Adipocyte (in vitro differentiated cells): ENCODE results near the gene AGAP3.

Experiments
- DNase-seq: peaks from one replicate; pipeline ENCODE4 v3.0.0-alpha.2; 2015; ENCODE audit warnings: low read depth
- H3K27me3 ChIP-seq: replicated peaks from 2 replicates; pipeline ENCODE4 v1.7.0; 2013; ENCODE audit warnings: mild to moderate bottlenecking, low read length, moderate library complexity; ENCODE audit not compliant: control insufficient read depth, insufficient read depth
- H3K36me3 ChIP-seq: 2 replicates; pipeline ENCODE4 v1.7.0; 2013; ENCODE audit warnings: low read length, mild to moderate bottlenecking, moderate library complexity; ENCODE audit not compliant: control insufficient read depth, insufficient read depth, severe bottlenecking
- H3K4me1 ChIP-seq: 2 replicates; pipeline ENCODE4 v1.7.0; 2013; ENCODE audit warnings: mild to moderate bottlenecking, low read length, moderate library complexity; ENCODE audit not compliant: control insufficient read depth, insufficient read depth
- H3K4me3 ChIP-seq: 2 replicates; pipeline ENCODE4 v1.7.0; 2013; ENCODE audit warnings: mild to moderate bottlenecking, low read length, moderate library complexity
- H3K9ac ChIP-seq: 2 replicates; pipeline ENCODE4 v1.7.0; 2013; ENCODE audit warnings: mild to moderate bottlenecking, low read length, moderate library complexity
- H3K9me3 ChIP-seq: 2 replicates; pipeline ENCODE4 v1.7.0; 2013; ENCODE audit warnings: mild to moderate bottlenecking, low read length, moderate library complexity; ENCODE audit not compliant: control insufficient read depth

AGAP3 gene

DNA sequence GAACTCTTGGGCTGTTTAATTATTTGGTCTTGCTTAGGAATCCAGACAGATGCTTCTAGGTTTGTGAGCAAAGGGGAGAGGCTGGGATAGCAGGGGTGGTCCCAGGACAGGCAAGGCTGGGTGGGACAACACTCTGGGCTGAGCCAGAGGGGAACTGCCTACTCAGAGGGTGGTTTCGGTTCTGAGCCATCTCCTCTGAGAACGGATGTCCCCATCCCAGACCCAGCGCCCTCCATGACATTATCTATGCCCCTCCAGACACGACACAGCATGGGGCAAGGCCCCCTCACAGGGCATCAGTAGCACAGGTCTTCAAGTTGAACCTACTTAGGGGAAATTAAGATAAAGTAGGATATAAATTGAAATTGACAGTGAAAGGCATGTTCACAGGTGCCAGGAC, 93.7 kb downstream of the AGAP3 start:
- no peaks in the 10 kb centered on the region for H3K4me1 ChIP-seq
- peaks cover 73% of the 10 kb centered on the region for H3K27me3 ChIP-seq
- no peak for DNase-seq
- no peaks in the 10 kb centered on the region for H3K9me3 ChIP-seq
- H3K4me3 ChIP-seq = no peak overlapping the region
- H3K36me3 ChIP-seq = no peaks in the 10 kb centered on the region
- no peak overlapping the region for H3K9ac ChIP-seq

DNA sequence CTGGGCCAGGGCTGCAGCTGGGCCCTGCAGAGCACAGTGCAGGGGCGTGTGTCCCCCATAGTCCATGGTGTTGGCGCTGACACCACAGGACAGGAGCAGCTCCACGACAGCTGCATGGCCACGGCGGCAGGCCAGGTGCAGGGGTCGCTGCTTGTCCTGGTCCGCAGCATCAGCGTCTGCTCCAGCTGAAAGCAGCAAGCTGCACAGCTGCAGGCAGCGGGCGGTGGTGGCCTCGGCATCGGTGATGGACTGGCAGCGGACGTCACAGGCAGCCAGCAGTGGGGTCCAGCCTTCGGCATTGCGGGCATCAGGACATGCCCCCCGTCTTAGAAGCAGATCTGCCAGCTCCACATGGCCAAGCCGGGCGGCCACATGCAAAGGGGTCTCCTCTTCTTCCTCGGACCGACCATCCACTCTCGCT, 94.7 kb downstream of the AGAP3 start:
- H3K36me3 ChIP-seq = no peaks in the 10 kb centered on the region
- H3K4me3 ChIP-seq = no peak overlapping the region
- no peaks in the 10 kb centered on the region for H3K9me3 ChIP-seq
- H3K27me3 ChIP-seq = peaks cover 69% of the 10 kb centered on the region
- no peak for DNase-seq
- no peak overlapping the region for H3K9ac ChIP-seq
- H3K4me1 ChIP-seq = no peaks in the 10 kb centered on the region

DNA sequence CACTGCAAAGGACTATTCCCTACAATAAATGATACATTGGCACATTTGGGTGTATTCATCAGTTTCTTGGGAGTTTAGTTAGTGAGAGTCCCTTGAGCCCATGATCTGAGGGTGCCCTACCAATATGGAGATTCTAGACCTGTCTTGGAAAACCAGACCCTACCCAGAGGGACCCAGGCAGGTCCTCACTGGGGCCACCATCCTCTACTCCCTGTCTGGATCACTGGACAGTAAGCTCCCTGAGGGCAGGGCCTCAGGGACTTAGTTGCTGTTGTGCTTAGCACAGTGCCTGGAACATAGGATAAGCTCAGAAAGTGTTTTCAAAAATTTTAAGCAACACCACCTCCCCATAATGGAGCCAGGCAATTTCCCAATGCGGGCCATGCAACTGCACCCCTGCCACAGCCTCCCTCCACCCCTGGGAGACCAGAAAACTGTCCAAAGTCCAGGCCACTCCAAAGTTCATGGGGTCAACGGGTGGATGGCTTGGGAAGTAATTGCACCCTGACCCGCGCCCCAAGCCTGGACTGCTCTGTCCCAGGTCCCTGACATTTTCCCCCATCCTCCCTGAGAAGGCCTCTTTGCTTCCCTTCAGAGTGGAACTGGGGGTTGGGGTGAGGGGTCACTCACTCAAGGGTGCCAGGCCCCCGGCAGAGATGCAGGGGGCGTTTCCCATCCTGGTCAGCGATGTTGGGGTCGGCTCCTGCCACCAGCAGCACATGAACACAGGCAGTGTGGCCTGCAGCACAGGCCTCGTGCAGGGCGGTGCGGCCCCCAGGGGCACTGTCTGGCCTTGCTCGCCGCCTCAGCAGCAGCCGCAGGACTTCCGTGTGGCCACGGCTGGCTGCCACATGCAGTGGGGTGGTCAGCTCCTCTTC, 99.7 kb downstream of the AGAP3 start:
- no peak for DNase-seq
- H3K36me3 ChIP-seq = no peaks in the 10 kb centered on the region
- no peaks in the 10 kb centered on the region for H3K4me1 ChIP-seq
- peaks cover 6% of the 10 kb centered on the region for H3K9me3 ChIP-seq
- peaks cover 66% of the 10 kb centered on the region for H3K27me3 ChIP-seq
- H3K9ac ChIP-seq = no peak overlapping the region
- H3K4me3 ChIP-seq = no peak overlapping the region

DNA sequence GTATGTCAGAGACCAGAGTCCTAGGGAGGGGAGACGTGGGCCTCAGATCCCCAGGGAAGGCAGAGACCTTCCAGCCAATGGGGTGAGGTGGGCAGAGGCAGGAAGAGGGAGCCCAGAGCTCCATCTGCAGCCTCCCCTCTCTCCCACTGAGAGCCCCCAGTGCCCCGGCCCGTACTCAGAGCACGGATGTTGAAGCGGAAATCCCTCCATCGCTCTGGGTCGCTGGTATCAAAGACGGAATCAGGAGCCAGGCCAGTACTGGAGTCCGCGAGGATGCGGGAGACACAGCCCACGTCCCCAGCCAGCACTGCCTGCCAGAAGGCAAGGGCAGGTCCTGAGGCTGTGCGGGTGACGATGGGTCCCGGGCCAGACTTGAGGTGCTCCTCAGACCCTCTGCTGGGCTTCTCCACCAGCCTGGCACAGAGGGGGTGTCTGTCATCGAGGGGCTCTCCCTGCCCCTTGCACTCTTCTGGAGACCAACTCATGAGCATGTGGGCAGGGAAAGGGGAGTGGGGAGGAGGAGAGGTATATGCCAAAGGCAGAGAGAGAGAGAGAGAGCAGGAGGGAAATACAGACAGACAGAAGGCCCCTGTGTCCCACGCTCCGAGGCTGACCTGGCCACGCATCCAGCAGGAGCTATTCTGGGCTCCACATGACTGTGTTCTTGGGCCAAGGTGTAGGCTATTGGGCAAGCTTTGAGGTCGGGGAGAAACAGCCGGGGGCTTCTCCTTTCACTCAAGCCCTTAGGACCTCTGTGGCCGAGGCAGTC, 100.5 kb downstream of the AGAP3 start, which contains the start of gene ASB10:
ASB10 (minus strand) TSS at position 611 of the 769 bp plus-strand sequence; CDS start at position 491, 120 bp downstream.
- no peak within 1 kb of the TSS for H3K9ac ChIP-seq
- DNase-seq = no peak
- H3K9me3 ChIP-seq = peaks cover 6% of the 10 kb centered on the region
- H3K4me3 ChIP-seq = no peak within 1 kb of the TSS
- H3K36me3 ChIP-seq = no peaks in the 10 kb centered on the region
- H3K4me1 ChIP-seq = no peaks in the 10 kb centered on the region
- H3K27me3 ChIP-seq = peaks cover 66% of the 10 kb centered on the region

DNA sequence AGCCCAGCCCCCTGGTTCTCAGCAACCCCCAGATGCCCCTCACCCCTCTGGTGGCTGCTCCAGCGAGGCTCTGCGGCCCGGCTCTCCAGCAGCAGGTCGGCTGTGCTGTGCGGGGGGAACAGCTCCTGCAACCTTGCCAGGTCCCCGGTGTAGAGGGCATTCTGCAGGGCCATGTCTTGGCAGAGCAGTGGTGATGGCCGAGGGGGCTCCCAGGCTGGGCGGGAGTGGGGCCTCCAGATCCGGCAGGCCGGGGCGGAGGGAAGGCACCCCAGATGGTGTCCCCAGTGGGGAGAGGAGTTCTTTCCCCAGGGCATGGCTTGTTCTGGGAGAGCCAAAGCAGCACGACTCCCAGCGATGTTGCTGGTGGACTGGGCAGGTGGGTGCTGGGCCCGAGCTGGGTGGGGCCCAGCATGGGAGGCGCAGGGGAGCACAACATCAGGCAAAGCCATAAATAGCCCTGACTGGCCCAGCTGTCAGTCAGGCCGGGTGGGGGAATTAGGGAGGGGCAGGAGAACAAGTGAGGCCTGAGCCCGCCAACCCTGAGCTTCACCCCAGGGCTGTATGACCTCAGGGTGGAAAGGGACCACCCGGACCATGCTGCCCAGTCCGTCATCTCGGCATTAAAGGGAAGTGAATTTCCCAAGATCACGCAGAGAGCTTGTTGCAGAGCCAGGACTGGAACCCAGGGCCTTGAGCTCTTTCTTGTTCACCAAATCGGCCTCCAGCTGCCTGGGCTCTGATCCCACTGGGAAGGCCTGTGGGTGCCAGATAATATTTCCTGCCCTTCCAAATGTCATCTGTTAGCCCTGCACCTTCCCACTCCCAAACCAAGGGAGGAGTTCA, 101.4 kb downstream of the AGAP3 start:
- H3K36me3 ChIP-seq = no peaks in the 10 kb centered on the region
- peaks cover 6% of the 10 kb centered on the region for H3K9me3 ChIP-seq
- DNase-seq = no peak
- no peak overlapping the region for H3K9ac ChIP-seq
- H3K4me1 ChIP-seq = no peaks in the 10 kb centered on the region
- H3K4me3 ChIP-seq = no peak overlapping the region
- H3K27me3 ChIP-seq = peaks cover 66% of the 10 kb centered on the region

DNA sequence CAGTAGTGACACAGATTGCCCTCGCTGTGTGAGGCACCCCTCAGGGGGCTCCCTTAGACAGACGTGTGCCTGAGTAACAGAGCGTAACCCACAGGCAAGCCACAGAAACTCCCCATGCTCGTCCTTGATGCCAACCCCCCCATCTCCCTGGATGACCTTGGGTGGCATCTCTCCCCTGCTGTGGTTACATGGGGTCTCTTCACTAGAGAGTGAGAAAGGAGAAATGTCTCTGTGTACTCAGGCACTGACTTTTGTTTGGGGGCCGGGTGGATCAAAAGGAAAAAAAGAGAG, 101.9 kb downstream of the AGAP3 start:
- H3K9ac ChIP-seq = no peak overlapping the region
- H3K27me3 ChIP-seq = peaks cover 66% of the 10 kb centered on the region
- H3K4me3 ChIP-seq = no peak overlapping the region
- H3K9me3 ChIP-seq = peaks cover 6% of the 10 kb centered on the region
- H3K36me3 ChIP-seq = no peaks in the 10 kb centered on the region
- no peaks in the 10 kb centered on the region for H3K4me1 ChIP-seq
- DNase-seq = no peak

DNA sequence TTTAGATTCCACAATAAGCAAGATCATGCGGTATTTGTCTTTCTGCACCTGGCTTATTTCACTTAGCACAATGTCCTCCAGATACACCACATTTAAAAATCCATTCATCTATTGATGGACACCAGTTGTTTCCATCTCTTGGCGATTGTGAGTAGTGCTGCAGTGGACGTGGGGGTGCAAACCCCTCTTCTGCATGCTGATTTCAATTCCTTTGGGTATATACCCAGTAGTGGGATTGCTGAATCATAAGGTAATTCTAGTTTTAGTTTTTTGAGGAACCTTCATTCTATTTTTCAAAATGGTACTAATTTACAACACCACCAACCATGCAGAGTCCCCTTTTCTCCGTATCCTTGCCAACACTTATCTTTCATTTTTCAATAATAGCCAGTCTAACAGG, 102.8 kb downstream of the AGAP3 start:
- H3K27me3 ChIP-seq = peaks cover 70% of the 10 kb centered on the region
- H3K4me3 ChIP-seq = no peak overlapping the region
- no peaks in the 10 kb centered on the region for H3K36me3 ChIP-seq
- H3K4me1 ChIP-seq = no peaks in the 10 kb centered on the region
- H3K9me3 ChIP-seq = peaks cover 6% of the 10 kb centered on the region
- DNase-seq = no peak
- H3K9ac ChIP-seq = no peak overlapping the region

DNA sequence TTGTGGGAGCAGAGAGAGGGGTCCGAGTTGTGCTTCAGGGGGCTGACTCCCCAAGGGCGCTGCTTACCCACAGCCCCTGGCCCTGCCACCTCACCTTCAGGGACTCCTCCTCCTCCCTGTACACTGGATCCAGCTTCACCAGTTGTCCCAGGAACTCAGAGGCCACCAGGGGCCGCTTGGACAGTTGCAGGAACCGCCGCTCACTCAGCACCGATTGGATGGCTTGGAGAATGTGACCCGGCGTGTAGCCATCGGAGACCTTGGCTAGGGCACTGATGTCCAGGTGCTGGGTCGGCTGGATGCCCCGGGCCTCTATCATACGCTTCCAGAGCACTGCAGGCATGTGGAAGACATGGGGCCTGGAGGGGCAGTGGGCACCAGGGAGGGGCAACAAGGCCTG, 105.3 kb downstream of the AGAP3 start:
- H3K4me3 ChIP-seq = no peak overlapping the region
- H3K36me3 ChIP-seq = no peaks in the 10 kb centered on the region
- H3K27me3 ChIP-seq = peaks cover 77% of the 10 kb centered on the region
- H3K9ac ChIP-seq = no peak overlapping the region
- peaks cover 6% of the 10 kb centered on the region for H3K9me3 ChIP-seq
- no peak for DNase-seq
- no peaks in the 10 kb centered on the region for H3K4me1 ChIP-seq

DNA sequence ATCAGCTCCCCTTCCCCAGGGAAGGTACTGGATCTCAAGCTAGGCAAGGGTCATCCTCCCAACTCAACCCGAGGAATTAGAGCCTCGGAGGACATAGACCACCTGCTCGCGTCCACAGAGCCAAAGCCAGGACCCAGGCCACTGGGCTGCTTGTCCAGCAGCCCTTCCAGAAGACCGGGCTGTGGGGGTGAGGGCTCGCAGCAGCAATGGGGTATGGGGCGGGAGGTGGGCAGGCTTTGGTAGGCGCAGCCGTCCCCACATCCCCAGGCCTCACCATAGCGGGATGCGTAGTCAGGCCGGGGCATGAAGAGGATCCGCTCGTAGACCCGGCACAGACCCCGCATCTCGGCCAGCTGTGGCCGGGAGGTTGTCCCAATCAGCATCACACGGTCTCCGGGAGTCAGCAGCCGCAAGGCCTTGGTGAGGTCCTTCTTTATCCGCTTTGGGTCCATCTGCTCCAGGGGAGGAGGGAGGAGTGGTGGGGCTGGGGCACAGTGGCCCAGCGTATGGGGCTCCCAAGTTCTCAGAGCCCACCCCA, 105.8 kb downstream of the AGAP3 start:
- no peak for DNase-seq

DNA sequence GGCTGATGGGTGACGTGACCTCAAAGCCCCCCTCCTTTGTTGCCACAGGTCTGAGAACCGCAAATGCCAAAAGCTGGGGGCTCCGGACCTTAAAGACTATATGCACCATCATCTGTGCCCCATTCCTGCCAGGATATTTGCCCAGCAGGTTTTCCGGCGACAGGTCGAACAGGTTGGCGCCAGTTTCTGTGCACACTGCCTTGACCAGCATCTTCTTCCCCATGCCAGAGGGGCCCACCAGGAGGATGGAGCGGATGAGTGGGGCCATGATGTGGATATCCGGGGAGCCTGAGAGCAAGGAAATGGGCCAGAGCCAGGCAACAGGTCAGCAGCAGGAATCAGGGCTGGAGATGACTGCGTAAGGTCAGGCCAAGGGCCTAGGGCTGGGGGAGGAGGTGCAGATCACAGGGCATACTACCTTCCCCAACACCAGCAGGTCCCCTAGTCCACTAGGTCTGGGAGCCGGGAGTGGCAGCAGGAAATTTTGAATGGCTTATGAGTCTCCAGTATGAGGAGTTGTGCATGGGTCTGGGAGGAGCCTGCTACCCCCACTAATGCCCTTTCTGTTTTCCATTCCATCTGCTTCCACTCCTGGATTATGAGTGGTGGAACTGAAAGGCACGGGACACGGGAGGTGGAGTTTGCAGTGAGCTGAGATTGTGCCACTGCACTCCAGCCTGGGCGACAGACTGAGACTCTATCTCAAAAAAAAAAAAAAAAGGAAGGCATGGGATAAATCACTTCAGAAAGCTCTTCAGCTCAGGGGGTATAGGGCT, 107.1 kb downstream of the AGAP3 start:
- Histone ChIP-seq H3K4me1 (no peaks in the 10 kb centered on the region), H3K9me3 (peaks cover 6% of the 10 kb centered on the region), H3K27me3 (peaks cover 81% of the 10 kb centered on the region), H3K9ac (no peak overlapping the region), H3K36me3 (no peaks in the 10 kb centered on the region), H3K4me3 (no peak overlapping the region)
- DNase-seq = no peak

More for the DNA sequence above, 105.8 kb downstream of the AGAP3 start:
- Histone ChIP-seq H3K4me3 (no peak overlapping the region), H3K9ac (no peak overlapping the region), H3K4me1 (no peaks in the 10 kb centered on the region), H3K36me3 (no peaks in the 10 kb centered on the region), H3K27me3 (peaks cover 77% of the 10 kb centered on the region), H3K9me3 (peaks cover 6% of the 10 kb centered on the region)
